Hematopoietic multipotent progenitor cell treated with erythropoietin and hydrocortisone succinate and interleukin-3 and kit ligand, for 4 days (in vitro differentiated cells): ENCODE results near the gene NOMO2.
"Not testable (repeated sequence)": the region's sequence is repeated elsewhere in the genome, so short reads cannot be mapped to it uniquely, and the experiment has no call there.

ENCODE experiments used
- DNase-seq: peaks from one replicate; pipeline ENCODE4 v3.0.0-alpha.2; 2015

The NOMO2 gene

DNA sequence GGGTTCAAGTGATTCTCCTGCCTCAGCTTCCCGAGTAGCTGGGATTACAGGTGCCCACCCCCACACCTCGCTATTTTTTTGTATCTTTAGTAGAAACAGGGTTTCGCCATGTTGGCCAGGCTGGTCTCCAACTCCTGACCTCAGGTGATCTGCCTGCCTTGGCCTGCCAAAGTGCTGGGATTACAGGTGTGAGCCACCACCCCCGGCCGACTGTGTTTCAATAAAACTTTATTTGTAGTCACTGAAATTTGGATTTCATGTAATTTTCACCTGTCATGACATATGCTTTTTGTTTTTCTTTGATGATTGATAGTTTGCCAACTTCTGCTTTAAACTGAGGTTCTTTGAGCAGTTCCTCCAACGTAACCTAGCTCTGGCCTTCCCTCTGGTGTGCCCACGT, 12.0 kb upstream of the NOMO2 start:
- not testable (repeated sequence) for DNase-seq

GRCh38 chr16:18572973-18573372, 11.1 kb upstream of the NOMO2 start:
- not testable (repeated sequence) for DNase-seq

- DNase-seq = not testable (repeated sequence)
Observed at GRCh38 chr16:18571307-18571850, 9.5 kb upstream of the NOMO2 start.

- DNase-seq = not testable (repeated sequence)
Observed at GRCh38 chr16:18570529-18571306, 8.8 kb upstream of the NOMO2 start.

GRCh38 chr16:18560416-18561220, 1.3 kb downstream of the NOMO2 start:
- peak; percentile 1 for DNase-seq

GRCh38 chr16:18553671-18554070, 8.2 kb downstream of the NOMO2 start:
- DNase-seq = not testable (repeated sequence)

DNA sequence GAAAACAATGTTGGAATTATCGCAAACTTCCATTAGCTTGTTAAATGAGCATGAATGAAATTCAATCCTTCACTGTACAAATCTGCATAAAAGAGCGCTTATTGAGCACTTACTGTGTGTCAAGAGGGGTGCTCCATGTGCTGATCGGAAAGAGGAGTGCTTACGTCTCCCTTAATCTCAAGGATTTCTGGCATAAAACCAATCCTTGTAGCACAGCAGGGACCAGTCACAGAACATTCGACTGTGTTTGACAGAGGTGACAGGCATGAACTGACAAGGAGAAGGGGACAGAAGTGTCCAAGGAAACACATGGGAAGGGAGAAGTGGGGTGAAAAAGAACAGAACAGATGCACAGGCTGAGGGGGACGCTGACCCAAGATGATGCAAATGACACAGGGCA, 14.5 kb downstream of the NOMO2 start:
- not testable (repeated sequence) for DNase-seq

GRCh38 chr16:18546853-18547252, 15.0 kb downstream of the NOMO2 start:
- DNase-seq = not testable (repeated sequence)

DNA sequence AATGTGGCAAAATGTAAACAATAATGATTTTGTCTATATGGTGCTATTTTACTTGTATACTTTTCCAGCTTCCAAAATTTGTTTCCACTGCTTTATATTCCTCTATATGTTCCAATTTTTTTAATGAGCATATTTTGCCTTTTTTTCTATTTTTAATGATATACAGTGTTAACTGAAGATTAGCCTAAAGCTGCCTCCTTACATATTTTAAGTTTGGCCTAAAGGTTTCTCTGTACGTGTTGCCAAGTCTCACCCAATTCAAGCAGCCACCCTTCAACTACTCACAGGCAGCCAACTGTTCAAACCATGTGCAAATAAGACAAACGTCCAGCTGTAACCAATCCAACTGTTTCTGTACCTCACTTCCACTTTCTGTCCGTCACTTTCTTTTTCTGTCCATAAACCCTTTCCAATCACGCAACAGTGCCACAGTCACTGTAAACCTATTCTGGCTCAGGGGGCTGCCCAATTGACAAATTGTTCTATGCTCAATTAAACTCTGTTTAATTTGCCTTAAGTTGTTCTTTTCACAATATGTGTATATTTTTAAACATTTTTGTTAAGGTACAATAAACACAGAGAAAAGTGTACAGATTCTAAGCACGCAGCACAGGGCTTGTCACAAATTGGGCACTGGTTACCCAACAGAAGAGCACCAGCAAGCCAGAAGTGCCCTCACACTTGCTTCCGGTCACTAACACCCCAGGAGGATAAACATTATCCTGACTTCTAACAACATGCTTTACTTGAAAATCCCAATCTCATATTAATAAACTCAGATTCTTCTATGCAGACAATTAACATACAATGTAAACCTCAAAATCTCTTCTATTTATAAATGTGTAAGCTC, 17.4 kb downstream of the NOMO2 start:
- not testable (repeated sequence) for DNase-seq

- DNase-seq = not testable (repeated sequence)
Observed at GRCh38 chr16:18541912-18542311, 20.0 kb downstream of the NOMO2 start.

- DNase-seq = not testable (repeated sequence)
Observed at GRCh38 chr16:18537004-18537403, 24.9 kb downstream of the NOMO2 start.

DNA sequence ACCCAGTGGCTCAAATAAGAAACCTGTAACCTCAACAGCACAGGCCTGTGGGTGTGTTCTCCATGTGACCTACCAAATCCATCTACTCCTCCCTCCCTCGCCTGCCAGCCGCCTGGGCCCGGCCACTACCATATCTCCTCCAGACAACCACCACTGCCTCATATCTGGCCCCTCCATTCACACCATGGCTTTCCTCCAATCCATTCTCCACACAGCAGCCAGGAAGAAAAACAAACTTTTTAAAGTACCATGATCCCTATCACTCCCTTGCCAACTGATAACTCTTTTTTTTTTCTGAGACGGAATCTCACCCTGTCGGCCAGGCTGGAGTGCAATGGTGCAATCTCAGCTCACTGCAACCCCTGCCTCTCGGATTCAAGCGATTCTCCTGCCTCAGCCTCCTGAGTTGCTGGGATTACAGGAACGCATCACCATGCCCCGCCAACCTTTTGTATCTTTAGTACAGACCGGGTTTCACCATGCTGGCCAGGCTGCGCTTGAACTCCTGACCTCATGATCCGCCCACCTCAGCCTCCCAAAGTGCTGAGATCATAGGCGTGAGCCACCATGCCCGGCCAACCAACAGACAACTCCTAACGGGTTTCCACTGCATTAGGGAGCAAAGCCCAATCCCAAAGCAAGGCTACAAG, 26.3 kb downstream of the NOMO2 start:
- DNase-seq = peak; percentile 89

DNA sequence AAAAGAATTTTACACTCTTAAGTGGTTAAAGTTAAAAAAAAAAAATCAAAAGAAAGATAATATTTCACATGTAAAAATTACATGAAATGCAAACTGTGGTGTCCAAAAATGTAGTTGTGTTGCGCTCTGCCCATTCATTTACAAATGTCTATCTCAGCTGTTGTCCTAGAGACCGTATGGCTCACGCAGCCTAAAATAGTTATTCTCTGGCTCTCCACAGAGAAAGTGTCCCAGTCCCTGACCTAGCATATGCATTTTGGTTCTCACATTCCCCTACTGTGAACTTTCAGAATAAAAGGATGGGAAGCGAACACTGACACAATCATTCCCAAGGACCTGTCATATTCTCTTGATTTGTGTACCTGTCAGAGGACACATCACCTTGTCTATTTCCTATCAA, 27.6 kb downstream of the NOMO2 start:
- not testable (repeated sequence) for DNase-seq

DNA sequence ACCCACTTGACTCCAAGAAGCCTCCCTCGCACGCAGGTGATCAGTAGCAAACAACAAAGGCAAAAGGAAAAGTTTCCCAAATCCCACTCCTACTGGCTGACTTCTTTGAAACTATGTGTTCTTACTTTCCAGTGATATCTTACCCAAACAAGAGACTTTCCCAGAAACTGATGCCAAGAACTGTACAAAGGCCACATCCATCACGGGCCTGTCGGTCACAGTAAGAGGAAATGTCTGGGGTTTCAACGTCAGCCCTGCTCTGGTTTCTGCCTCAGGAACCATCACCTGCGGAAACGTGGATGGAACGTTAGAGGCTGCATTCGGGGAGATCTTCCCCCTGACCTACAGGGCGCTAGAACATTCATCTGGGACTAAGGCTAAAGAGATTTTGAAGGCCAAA, 30.6 kb downstream of the NOMO2 start:
- not testable (repeated sequence) for DNase-seq

DNA sequence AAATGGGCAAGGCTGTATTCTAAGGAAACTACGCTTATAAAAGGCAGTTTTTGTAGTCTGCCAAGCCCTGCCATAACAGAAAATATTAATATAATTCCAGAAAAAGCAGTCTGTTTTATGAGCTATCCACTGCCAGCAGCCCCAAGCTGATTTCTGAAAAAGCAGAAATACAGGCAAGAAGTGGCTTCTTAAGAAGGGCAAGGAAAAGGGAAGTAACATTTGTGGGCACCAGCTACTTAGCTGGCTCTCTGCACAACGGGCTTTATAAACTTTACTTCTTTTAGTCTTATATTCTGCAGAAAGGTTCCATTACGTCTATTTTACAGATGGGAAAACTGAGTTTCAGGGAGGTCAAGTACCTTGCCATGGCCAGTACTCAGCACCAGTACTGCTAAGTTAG, 31.6 kb downstream of the NOMO2 start:
- DNase-seq = not testable (repeated sequence)

DNA sequence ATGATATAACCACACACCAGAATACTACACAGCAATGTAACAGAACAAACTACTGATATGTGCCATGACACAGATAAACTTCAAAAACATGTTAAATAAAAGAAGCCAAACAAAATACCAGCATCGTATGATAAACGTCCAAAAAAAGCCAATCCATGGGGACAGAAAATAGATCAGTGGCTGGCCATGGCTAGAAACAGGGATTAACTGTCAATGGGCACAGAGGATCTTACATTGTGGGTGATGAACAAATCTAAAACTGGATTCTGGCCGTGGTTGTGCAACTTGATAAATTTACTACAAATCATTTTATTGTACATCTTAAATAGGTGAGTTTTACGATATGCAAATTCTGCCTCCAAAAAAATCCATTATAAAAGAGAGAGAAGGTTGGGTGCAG, 35.4 kb downstream of the NOMO2 start:
- DNase-seq = not testable (repeated sequence)

GRCh38 chr16:18525882-18526482, 35.9 kb downstream of the NOMO2 start:
- not testable (repeated sequence) for DNase-seq

DNA sequence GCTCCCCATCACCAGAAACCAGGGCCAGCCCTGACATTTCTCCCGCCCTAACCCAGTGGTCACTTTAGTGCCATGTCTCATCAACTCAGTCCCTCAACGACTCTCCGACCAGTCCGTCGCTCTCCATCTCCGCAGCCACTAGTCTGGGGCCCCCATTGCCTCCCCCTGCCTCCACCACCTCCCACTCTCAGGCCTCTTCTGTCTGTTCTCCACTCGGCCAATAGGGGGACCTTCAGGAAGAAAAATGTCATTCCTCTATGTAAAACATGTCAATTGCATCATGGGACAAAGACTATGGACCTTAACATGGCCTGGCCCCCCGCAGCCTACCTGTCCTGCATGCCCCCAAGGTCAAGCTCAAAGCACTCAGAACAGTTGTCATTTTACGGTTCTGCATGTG, 39.3 kb downstream of the NOMO2 start:
- DNase-seq = not testable (repeated sequence)

GRCh38 chr16:18521445-18522181, 40.3 kb downstream of the NOMO2 start:
- DNase-seq = not testable (repeated sequence)

DNA sequence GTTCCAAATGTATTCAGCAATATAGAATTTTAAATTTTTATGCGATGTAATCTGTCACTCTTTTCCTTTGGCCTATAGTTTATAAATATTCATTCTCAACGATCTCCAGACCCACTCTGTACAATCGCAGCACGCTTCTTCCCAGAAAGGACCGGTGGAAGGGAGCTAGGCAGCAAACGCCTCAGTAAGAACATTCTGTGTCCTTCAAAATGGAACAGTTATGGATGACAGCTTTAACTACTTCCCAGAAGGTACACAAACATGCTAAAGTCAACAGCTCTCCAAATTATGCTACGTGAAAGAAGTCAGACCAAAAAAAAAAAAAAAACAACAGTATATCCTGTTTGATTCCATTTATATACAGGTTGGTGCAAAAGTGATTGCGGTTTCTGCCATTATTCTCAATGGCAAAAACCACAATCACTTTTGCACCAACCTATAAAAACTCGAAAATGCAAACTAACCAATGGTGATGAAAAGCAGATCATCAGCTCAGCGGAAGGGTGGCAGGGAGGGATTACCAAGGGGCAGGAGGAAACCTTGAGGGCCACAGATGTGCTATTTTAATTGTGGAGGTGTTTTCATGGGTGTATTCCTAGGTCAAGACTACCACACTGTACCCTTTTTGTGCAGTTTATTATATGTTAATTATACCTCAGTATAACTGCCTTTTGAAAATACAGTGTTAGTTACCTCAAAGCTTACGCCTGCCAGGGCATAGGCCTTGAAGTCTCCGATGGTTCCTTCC, 43.2 kb downstream of the NOMO2 start:
- DNase-seq = not testable (repeated sequence)
